Panc1 (cell line): ENCODE measurements around the gene CEND1. TPM values are rescaled to one million over a fixed set of nuclear protein-coding genes. Genes with fewer than 3 reads are reported as not detected.
A peak's percentile ranks its signal among the peaks of the same experiment; 100 is the strongest.

ENCODE experiments used
- ATAC-seq: fragments of 200-7000 bp; cut with Tn5 transposase; 2 replicates; pipeline ENCODE4 v1.9.1; 2020; ENCODE audit warnings: mild to moderate bottlenecking, moderate library complexity
- BruUV-seq: library from RNA; stranded (reverse); fragments of 400-500 nt; replicated peaks from 2 replicates; lab custom pipeline; 2021; lab: Mats Ljungman, UMichigan
- CTCF ChIA-PET: fragments of 300-600 bp; sonication (Branson Sonifier 250); formaldehyde crosslinking; loops from one replicate; lab custom pipeline; 2022; ENCODE audit warnings: antibody characterized with exemption; lab: Charles Lee
- POLR2A ChIA-PET: fragments of 300-600 bp; sonication (Branson Sonifier 250); formaldehyde crosslinking; loops from one replicate; lab custom pipeline; 2022; ENCODE audit warnings: antibody characterized with exemption; lab: Charles Lee
- DNase-seq: peaks from one replicate; pipeline ENCODE4 v3.0.0-alpha.2; 2010; ENCODE audit warnings: low read depth, low spot score
- H3K27ac ChIP-seq: 2 replicates; pipeline ENCODE4 v1.5.1; 2011; ENCODE audit warnings: mild to moderate bottlenecking, low read length, inconsistent platforms
- H3K27me3 ChIP-seq: fragments of 200-500 bp; sonication (Bioruptor generic); 2 replicates; pipeline ENCODE4 v1.6.0; 2014; ENCODE audit warnings: low read length, inconsistent platforms; ENCODE audit not compliant: control insufficient read depth, insufficient read depth
- H3K36me3 ChIP-seq: fragments of 200-500 bp; sonication (Bioruptor generic); 2 replicates; pipeline ENCODE4 v1.5.1; 2014; ENCODE audit warnings: inconsistent platforms, mild to moderate bottlenecking, low read length, moderate library complexity; ENCODE audit not compliant: control insufficient read depth, insufficient read depth
- H3K4me1 ChIP-seq: 2 replicates; pipeline ENCODE4 v1.5.1; 2011; ENCODE audit warnings: inconsistent platforms, mild to moderate bottlenecking, low read length, moderate library complexity; ENCODE audit not compliant: control insufficient read depth, insufficient read depth
- H3K4me3 ChIP-seq, 2 experiments: 2 replicates each; pipeline ENCODE4 v1.5.1; 2011 to 2012; ENCODE audit warnings: low read depth in 2 of 2, low read length in 2 of 2, mild to moderate bottlenecking in 2 of 2, inconsistent platforms in 1 of 2, moderate library complexity in 1 of 2
- H3K9me3 ChIP-seq: fragments of 200-500 bp; sonication (Bioruptor generic); 2 replicates; pipeline ENCODE4 v1.5.1; 2014; ENCODE audit warnings: low read depth, mild to moderate bottlenecking, inconsistent platforms, low read length, moderate library complexity; ENCODE audit not compliant: control insufficient read depth, insufficient read depth
- CTCF ChIP-seq: fragments of 450-650 bp; IDR thresholded peaks from 2 replicates; pipeline ENCODE4 v1.5.1; 2017; ENCODE audit warnings: mild to moderate bottlenecking
- POLR2AphosphoS5 ChIP-seq: IDR thresholded peaks from 2 replicates; pipeline ENCODE4 v1.6.1; 2012; ENCODE audit warnings: mild to moderate bottlenecking, low read depth, low read length, moderate library complexity
- REST ChIP-seq, 2 experiments: IDR thresholded peaks; 2 replicates each; pipeline ENCODE4 v1.6.1; 2011 to 2012; ENCODE audit warnings: low read depth in 2 of 2, control low read depth in 1 of 2, low read length in 1 of 2, mild to moderate bottlenecking in 1 of 2, moderate library complexity in 1 of 2; ENCODE audit not compliant: insufficient read depth in 1 of 2
- SIN3A ChIP-seq: IDR thresholded peaks from 2 replicates; pipeline ENCODE4 v1.6.1; 2012; ENCODE audit warnings: low read depth, mild to moderate bottlenecking, low read length, moderate library complexity, borderline replicate concordance; ENCODE audit not compliant: insufficient read depth
- TCF7L2 ChIP-seq: IDR thresholded peaks from 2 replicates; pipeline ENCODE4 v1.6.1; 2011; ENCODE audit warnings: mild to moderate bottlenecking, low read depth, low read length, inconsistent platforms
- in situ Hi-C: cut with HindIII; loops from 2 replicates; pipeline ENCODE4 v1.10.0; 2016; ENCODE audit warnings: low sequenced_read_pairs, low pct_unique_long_range_greater_than_20kb
- intact Hi-C: fragments of 100-400 bp; cut with micrococcal nuclease; formaldehyde crosslinking; loops from one replicate; pipeline ENCODE4 v1.10.0; 2022; ENCODE audit not compliant: unreplicated experiment
- total RNA-seq: library from RNA; stranded (reverse); gene quantifications from one replicate; pipeline ENCODE4 v1.2.1, GENCODE V29; 2021; ENCODE audit not compliant: unreplicated experiment

The CEND1 gene
- total RNA-seq, 1 experiment from 2014 or later = 15.9 TPM

DNA sequence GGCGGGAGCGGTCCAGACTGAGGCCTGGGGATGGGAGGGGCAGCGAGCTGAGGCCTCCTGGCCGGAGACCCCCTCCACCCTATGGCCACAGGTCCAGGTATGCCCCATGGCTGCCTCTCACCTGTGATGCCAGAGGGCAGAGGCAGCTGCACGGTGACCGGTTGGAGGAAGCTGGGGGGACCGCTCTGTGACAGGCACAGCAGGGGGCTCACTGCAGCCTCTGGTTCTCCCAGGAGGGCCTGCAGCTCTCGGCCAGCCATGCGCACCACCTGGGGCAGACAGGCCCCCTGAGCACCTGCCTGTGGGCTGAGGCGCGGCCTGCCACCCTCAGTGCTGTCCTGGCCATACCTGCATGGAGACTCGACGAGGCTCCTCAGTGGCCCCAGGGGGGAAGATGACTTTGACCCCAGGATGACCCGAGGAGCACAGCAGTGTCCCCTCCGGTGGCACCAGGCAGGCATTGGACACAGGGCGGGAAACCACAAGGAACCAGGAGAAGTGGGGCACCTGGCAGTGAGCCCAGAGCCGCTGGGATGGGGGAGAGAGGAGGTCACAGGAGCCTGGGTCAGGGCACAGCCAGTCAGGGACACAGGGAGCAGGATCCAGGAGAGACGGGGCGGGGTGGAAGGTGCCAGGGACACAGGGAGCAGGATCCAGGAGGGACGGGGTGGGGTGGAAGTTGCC, 11.3 kb upstream of the CEND1 start:
- Histone ChIP-seq H3K27me3 (no peaks in the 10 kb centered on the region), H3K27ac (no peak overlapping the region), H3K36me3 (no peaks in the 10 kb centered on the region), H3K4me3 (no peak overlapping the region), H3K9me3 (no peaks in the 10 kb centered on the region), H3K4me1 (peaks cover 41% of the 10 kb centered on the region)
- CTCF ChIA-PET = interaction anchor here (0.6 kb wide), 1 partner anchor 21 kb away, joined by 3 read pairs; no protein-coding TSS in a partner anchor
- 0 out of 2 replicates have a peak, but pooled peaks have one; percentile 21 for TF ChIP-seq POLR2AphosphoS5
- no peak for TF ChIP-seq REST (IDR thresholded peaks at IDR 0.05; ENCODE audit: insufficient read depth in 1 of 2, low read depth in 2 of 2, low read length in 1 of 2)
- POLR2A ChIA-PET = no interaction called here
- DNase-seq (no peak), ATAC-seq (no peak)
- BruUV-seq = no TSS peak
- intact Hi-C loops = no loop called here
- in situ Hi-C loops = no loop called here

GRCh38 chr11:800473-800872, 10.6 kb upstream of the CEND1 start:
- in situ Hi-C loops (no loop called here), intact Hi-C loops (no loop called here)
- POLR2A ChIA-PET = no interaction called here
- CTCF ChIA-PET = no interaction called here
- Histone ChIP-seq H3K9me3 (no peaks in the 10 kb centered on the region), H3K4me3 (no peak overlapping the region), H3K27ac (no peak overlapping the region), H3K36me3 (no peaks in the 10 kb centered on the region), H3K4me1 (peaks cover 36% of the 10 kb centered on the region), H3K27me3 (no peaks in the 10 kb centered on the region)
- ATAC-seq (no peak), DNase-seq (no peak)
- BruUV-seq = no TSS peak
- no peak for TF ChIP-seq TCF7L2
- no peak for TF ChIP-seq CTCF
- TF ChIP-seq SIN3A = no peak
- no peak for TF ChIP-seq REST (IDR thresholded peaks at IDR 0.05; ENCODE audit: insufficient read depth in 1 of 2, low read depth in 2 of 2, low read length in 1 of 2)
- TF ChIP-seq POLR2AphosphoS5 = no peak
